ENCODE results near the gene BRWD1.

- TF ChIP-seq CTCF (conservative IDR thresholded peaks at IDR 0.05; ENCODE audit: low read length) = no peak
- no peak for TF ChIP-seq EZH2phosphoT487 (IDR thresholded peaks at IDR 0.05; ENCODE audit: borderline replicate concordance, low read depth, low read length)
These were observed 4.9 kb upstream of the BRWD1 start for GRCh38 chr21:39318091-39318959.
